GM18951 (cell line): ENCODE measurements around the gene COMT.

Experiments
- POLR2A ChIP-seq: IDR thresholded peaks from 4 replicates; pipeline ENCODE4 v1.6.1; 2011; ENCODE audit warnings: mild to moderate bottlenecking; ENCODE audit not compliant: insufficient read length, insufficient read depth; ENCODE audit errors: extremely low read depth
- in situ Hi-C: fragments of 300-500 bp; cut with MboI; formaldehyde crosslinking; loops from one replicate; pipeline ENCODE4 v1.12.0; 2022; ENCODE audit warnings: low sequenced_read_pairs, mixed read lengths, inconsistent platforms; ENCODE audit not compliant: unreplicated experiment

The COMT gene

GRCh38 chr22:19984851-19985811 is 43.6 kb downstream of the COMT start:
- TF ChIP-seq POLR2A, result no peak
- in situ Hi-C loops, result no loop called here

GRCh38 chr22:19986011-19986409 is 44.4 kb downstream of the COMT start:
- in situ Hi-C loops, result no loop called here
- TF ChIP-seq POLR2A, result no peak

- no peak for TF ChIP-seq POLR2A
- in situ Hi-C loops, result no loop called here
These were observed 45.1 kb downstream of the COMT start for GRCh38 chr22:19986410-19987341.

GRCh38 chr22:19987394-19988306 is 46.1 kb downstream of the COMT start:
- no peak for TF ChIP-seq POLR2A
- in situ Hi-C loops, result no loop called here

GRCh38 chr22:19988331-19988808 is 46.8 kb downstream of the COMT start:
- no peak for TF ChIP-seq POLR2A

GRCh38 chr22:19988965-19989724 is 47.6 kb downstream of the COMT start:
- no peak for TF ChIP-seq POLR2A
- in situ Hi-C loops, result no loop called here

More at GRCh38 chr22:19988331-19988808, 46.8 kb downstream of the COMT start:
- in situ Hi-C loops, result no loop called here

GRCh38 chr22:19989725-19990067 is 48.1 kb downstream of the COMT start:
- in situ Hi-C loops, result no loop called here
- TF ChIP-seq POLR2A, result no peak

DNA sequence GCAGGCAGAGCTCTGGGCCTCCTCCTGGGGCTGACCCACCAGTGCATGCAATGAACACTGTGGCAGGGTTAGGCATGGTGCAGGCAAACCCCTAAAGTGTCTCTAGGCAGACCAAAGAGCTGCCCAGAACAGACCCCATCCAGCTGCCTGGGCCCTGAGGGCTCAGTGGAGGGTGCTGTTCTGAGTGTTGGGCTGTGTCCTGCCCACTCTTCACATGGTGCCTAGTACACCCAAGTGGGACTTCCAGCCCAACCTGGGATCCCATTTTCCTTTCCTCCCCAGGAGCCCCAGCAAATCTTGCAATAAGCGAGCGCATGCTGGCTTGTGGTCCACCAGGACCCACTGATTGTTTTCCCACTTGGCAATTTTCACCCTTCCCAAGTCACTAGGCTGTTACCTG is 48.6 kb downstream of the COMT start:
- in situ Hi-C loops, result no loop called here
- TF ChIP-seq POLR2A, result no peak

- in situ Hi-C loops, result no loop called here
- no peak for TF ChIP-seq POLR2A
These were observed 49.2 kb downstream of the COMT start for GRCh38 chr22:19990609-19991394.

DNA sequence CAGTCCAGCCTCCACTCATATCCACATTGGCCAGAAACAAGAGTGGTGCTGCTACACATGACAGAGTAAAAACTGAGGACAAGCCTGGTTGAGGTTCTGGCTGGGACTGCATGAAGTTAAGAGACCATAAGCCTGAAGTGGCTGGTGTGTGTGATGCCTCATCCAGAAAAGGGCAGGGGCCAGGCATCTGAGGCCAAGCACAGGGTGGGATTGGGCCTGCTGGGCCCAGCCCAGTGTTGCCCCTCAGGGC is 49.7 kb downstream of the COMT start:
- in situ Hi-C loops, result no loop called here
- no peak for TF ChIP-seq POLR2A

- in situ Hi-C loops, result no loop called here
These were observed 50.3 kb downstream of the COMT start for GRCh38 chr22:19991645-19992451.

DNA sequence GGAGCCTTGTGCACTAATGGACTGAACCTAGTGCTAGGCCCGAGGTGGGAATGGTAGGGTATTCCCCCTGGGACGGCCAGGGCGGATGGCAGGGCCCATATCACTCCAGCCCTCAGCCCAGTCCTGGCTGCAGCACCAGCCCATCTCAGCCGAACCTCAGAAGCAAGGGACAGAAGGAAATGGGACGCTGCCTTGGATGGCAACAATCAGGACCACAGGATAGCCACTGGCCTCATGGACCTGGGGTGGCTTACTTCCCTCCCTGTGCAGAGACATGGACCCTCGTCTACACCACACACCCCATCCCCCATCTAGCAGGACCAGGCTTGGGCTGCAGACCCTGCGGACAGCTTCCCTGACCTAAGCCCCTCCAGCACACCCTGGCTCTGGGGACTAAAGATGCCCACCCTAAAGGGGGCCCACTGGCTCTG is 50.9 kb downstream of the COMT start:
- in situ Hi-C loops, result no loop called here
- TF ChIP-seq POLR2A, result no peak

More at GRCh38 chr22:19991645-19992451, 50.3 kb downstream of the COMT start:
- TF ChIP-seq POLR2A, result no peak
